HG02885 (cell line): Measurements from ENCODE around the gene ABLIM2.

ENCODE experiments used
- ATAC-seq: cut with Tn5 transposase; IDR thresholded peaks from one replicate; pipeline ENCODE4 v1.9.1; 2021; ENCODE audit warnings: mild to moderate bottlenecking; ENCODE audit not compliant: unreplicated experiment, poor library complexity

The ABLIM2 gene

DNA sequence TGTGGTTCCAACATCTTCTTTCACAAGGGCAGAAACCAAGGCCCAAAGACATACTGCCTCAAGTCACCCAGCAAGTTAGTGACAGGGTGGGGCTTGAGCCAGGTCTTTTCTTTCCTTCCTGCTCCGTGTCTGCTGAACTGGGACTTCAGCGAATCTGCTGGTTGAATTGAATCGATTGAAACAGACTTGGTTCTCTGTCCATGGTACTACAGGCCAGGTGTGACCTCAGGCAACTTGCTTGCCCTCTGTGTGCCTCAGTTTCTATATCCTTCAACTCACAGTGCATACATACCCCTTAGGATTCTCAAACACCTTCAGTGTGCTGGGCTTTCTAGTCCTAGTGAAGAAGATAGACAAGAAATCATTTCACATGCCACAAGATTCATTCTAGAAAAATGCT, 2.0 kb upstream of the ABLIM2 start:
- no peak for ATAC-seq

DNA sequence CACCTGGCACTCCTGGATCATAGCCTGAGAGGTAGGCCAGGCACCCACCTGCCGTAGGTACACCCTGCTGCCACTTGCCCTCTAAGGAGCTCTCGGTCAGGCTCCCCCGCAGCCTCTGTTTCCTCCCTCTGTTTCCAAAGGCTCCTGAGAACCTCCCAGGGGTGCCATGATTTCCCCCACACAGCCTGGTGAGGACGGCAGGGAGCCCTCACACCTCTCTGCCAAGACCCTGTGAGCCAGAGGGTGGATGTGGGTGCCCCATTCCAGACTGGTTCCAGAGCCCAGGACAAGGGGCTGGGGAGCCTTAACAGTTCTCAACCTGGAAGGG, 1.6 kb upstream of the ABLIM2 start:
- no peak for ATAC-seq

DNA sequence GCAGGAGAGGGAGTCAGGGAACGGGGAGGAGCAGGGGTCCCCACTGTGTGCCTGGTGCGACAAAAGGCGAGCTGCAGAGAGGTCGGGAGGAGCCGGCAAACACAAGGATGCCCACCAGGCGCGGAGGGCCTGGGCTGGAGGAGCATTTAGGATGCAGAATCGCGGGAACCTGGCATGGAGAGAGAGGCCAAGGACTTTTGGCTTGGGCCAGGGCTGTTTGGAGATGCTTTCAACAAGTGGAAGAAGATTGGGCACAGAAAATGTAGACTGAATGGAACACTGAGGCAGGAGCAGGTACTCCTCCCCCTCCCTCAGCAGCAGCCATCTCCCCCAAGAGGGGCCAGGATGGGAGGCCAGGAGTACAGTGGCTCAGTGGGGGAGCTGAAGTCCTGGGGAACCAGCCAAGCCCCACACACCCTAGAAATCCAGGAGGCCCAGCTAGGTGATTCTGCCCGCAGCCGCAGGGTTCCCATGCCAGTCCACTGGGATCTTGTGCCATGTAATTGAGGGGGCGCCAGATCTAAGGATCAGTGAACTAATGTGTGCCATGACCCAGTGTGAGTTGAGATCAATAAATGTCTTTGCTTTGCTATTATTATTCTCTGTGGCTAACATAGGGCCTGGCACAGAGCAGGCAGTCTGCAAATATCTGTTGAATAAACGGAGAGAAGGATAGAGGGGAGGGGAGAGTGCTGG, 1.1 kb upstream of the ABLIM2 start:
- ATAC-seq: no peak

DNA sequence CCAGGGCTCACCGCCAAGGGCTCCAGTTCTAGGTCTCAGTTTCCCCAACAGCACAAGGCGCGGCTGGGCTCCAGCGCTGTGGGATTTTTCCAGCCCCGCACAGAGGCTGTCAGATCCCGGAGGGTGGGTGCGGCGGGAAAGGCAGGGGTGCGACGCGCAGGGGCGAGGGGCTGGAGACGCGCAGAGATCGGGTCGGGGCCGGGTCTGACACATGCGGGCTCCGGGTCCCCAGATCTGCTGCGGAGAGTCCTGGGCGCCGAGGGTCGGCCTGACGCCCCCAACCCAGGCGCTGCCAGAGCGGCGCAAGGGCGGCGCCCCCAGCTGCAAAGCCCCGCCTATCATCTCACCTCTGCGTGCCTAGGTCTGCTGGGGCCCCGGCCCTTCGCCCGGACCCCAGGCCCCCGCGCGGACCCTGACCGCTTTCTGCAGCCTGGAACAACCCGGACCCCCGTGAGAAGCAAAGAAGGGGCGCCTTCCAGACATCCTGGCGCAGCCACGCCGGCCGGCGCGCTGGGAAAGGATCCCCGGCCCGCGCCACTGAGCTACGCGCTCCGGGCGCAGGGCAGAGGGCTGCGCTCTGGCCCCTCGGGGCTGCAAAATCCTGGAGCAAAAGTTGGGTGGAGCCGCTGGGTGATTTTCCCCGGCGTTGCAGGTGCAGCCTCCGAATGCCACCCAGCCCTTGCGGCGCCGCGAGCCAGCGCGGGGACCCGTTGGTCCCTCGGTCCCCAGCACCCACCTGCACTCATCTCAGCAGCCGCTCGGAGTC, 486 bp downstream of the ABLIM2 start:
- ATAC-seq: no peak

DNA sequence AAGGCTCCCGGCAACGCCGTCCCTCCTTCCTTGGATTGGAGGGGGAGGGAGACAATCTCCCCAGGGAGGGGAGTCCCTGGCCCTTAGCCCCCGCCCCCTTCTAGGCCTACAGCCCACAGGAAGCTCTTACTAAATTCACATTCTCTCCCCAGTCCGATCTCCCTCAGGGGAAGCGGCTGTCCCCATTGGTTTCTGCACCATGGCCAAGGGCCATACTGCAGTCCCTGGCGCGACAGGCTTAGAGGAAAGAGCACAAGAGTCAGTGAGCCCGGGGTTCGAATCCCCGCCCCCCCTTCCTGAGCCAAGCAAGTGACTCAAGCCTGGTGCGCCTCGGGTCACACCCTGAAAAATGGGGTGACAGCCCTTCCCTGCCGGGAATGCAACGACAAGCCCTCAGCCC, 1.1 kb downstream of the ABLIM2 start:
- no peak for ATAC-seq

DNA sequence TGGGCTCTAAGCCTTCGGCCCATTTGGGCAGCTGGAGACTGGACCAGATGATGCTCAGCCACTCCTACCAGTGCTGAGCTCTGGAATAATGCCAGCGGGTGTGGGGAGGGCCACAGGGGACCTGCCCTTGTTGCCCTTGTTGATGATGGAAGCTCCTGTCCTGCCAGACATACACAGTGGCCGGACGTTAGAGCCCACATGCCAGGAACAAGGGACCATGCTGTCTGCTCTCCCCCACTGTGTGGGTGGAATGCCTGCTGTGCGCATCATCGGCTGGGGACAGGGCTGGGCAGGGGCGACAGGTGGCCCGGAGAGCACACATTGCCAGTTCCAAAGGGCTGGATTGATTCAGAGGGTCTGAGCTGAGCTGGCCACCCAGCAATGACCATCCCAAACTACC, 2.0 kb downstream of the ABLIM2 start:
- ATAC-seq: no peak

DNA sequence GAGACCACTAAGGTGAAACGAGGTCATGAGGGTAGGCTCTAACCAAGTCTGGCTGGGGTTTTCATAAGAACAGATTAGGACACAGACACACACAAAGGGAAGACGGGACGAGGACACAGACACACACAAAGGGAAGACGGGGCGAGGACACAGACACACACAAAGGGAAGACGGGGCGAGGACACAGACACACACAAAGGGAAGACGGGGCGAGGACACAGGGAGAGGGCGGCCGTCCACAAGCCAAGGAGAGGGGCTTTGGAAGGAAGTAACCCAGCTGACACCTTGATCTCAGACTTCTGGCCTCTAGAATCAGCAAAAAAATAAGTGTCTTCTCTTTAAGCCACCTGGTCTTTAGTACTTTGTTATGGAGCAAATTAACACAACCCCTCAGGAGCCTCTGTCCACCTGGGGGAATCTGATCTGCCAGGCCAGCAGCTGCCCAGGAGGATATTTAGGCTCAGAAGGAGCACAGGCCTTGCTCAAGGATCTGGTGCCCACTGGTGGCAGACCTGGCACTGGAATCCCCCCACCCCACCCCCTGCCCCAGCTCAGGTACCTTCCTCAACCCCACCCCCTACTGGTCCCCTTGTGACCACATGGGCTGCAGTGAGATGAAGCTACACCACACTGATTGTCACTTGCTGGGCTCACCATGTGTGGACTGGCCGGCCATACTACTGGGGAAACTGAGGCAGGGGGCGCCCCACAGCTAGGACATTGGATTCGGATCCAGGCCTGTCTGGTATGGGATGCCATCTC, 2.8 kb downstream of the ABLIM2 start:
- no peak for ATAC-seq

DNA sequence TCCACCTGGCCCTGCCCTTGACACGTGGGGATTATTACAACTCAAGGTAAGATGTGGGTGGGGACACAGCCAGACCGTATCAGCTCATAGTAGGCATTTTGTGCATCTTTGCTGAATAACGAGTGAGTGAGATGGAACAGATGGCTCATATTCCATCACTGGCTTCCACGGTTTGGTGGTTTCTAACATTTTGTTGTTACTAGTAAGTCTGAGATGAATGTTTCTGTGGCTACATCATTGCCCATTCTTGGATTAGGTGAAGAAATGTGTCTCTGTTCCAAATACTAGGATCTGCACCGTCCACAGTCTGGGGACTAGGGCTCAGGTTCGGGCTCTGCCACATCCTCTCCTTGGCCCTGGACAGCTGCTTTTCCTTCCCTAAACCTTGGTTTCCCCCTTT, 3.6 kb downstream of the ABLIM2 start:
- ATAC-seq: no peak

DNA sequence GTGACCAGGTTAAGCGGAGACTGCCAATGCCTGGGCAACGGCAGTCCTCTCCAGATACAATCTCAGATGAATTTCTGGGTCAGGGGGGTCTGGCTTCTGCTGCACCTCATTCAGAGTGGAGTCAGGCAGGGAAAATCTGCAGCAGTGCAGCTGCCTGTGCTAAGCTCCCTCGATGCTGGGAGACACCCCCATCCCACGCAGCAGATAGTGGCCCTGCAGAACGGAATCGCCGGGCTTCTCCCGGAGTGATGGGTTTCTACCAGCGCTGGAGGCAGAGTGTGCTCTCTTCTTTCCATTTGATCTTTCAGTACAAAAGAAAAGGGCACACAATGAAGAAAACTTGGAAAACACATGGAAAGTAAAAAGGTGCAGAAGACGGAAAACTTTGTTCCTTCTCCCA, 5.2 kb downstream of the ABLIM2 start:
- ATAC-seq: no peak

DNA sequence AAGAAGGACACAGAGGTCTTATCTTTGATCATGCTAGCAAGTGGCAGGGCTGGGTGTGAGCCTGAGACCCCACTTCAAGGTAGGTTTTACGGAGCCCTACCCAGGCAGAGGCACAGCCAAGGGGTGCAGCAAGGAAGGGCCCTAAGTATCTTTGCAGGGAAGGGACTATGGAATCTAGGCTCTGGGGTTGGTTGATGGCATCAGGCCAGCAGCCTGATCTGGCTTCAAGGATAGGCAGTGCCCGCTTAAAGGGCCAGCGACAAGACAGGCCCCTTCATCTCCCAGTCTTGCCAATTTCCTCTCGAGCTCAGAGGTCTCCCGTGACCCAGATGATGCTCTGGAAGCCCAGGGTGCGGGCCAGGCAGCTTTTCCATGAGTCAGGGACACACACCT, 5.8 kb downstream of the ABLIM2 start:
- no peak for ATAC-seq

DNA sequence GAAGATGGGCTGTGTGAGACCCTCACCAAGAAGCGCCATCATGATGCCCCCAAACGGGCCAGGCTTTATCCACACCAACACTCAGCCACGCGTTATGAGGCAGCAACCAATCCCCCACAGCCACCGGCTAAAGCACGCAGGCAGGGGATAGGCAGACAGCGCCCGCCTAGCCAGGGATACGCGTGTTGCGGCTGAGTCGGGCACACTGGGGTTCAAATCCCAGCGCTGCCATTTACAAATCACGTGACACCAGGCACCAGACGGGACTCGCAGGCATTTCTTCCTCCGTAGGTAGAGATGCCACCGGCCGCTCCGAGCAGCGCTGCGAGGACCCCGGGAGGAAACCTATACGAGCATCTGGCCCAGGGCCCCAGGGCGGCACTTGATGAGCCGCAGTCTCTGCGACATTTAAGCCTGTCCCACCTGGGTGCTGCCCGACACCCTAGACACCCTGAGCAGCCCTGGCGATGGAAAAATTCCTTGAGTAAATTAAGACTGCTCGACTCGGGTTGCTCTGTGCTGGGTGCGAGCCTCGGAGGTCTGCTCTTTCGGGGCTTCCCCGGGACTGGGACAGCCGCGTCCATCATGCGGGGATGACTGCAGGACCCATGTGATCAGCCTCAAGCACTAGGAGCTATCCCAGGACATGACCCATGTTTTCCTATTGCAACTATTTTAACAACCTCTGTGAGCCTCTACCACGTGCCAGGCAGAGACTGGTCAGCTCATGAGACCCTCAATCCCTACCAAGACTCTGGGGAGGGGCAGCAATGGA, 6.3 kb downstream of the ABLIM2 start:
- ATAC-seq: no peak

DNA sequence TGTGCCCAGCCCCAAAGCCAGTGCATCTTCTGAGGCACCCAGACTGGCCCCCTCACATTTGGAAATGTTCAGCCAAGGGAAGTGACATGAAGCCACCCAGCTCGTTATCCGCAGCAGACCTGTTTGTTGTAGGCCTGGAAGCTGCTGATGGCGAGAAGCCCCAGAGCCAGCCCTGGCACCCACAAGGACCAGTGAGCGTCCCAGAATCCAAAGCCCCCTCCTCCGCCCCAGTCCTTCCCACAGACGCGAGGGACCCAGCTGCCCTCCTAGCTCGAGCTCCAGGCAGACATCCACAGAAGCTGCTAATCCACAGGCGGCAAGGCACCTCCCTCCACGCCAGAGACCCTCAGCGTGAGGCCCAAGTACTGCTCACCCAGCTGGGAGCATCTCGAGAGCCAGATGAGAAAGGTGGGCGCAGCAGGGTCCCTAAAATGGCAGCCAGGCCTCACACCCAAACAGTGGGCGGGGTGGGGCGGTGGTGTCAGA, 7.4 kb downstream of the ABLIM2 start:
- no peak for ATAC-seq

DNA sequence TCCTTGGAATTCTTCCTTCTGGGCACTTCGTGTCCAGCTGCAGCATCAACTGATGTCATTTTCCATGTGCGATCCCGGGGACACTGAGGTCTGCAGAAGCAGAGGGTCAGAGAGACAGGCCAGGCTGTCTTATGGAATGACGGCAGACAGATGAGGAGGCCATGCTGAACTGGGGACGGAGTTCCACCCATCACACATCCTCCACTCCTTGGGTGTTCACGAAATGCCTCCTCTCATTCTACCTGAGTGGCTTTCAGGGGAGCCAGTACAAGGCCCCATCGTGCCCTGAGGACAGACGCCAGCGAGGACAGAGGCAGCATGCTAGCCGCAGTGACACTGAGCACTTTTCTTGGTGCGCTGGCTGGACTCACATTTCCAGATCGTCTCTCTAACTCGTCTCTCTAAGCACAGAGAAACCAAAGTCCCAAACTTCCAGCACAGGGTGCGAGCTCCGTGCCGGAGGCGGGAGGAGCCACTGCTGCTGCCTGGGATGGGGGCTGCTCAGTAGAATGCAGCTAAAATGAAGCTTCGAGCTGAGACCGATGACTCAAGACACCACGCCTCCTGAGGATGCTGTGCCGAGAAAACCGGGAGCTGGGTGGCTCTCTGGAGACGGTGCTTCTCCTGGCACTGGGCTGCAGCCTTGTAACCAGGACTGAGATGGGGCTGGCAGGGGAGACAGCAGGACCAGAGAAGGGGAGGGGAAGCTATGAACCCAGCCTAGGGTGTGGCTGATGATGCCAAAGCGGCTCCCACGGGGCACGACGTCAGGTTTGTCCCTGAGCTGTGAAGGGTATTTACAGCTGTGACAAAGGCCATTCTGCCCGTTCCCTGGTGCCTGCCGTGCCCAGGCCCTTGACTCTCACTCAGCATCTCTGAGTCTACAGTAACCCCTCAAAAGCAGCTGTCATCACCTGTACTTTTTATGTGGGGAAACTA, 8.2 kb downstream of the ABLIM2 start:
- ATAC-seq: no peak

DNA sequence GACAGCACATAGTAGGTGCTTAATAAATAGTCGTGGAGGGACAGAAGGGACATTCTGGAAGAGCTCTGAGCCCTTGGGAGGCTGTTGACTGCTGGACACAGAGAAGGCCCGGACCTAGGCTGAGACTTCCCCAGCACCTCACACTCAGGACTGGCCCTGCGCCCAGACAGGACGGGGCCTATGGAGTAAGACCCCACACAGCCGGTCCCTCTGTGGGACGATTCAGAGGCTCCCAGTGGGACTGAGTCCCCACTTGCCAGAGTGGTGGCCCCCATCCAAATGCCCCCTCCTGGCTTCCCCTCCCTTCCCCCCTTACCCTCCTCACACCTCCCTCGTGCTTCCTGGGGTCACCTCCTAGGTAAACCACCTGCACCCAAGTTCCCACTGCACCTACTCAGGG, 8.9 kb downstream of the ABLIM2 start:
- no peak for ATAC-seq

DNA sequence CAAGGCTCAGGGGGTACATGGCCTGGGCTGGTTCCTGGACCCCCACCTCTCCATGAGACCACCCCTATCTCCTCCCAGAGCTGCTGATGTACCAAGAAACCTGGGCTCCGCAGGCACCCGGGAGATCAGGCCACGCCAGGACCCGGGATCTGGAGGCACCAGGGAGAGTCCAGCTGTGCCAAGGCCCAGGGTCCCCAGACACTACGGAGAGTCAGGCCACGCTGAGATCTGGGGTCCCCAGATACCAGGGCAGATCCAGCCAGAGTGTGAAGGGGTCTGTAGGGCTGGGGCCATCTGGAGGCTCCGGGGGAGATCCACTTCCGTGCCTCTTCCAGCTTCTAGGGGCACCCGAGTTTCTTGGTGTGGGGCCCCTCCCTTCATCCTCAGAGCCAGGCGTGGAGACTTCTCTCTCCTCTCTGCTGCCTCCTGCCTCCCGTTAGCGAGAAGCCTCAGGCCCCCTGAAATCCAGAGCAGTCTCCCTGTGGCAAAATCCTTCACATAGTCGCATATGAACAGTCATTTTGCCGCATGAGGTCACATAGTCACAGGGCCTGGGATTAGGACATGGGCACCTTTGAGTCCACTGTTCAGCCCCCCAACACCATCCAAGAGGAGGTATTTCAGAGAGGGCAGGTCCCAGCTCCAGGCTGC, 9.7 kb downstream of the ABLIM2 start:
- ATAC-seq: no peak

DNA sequence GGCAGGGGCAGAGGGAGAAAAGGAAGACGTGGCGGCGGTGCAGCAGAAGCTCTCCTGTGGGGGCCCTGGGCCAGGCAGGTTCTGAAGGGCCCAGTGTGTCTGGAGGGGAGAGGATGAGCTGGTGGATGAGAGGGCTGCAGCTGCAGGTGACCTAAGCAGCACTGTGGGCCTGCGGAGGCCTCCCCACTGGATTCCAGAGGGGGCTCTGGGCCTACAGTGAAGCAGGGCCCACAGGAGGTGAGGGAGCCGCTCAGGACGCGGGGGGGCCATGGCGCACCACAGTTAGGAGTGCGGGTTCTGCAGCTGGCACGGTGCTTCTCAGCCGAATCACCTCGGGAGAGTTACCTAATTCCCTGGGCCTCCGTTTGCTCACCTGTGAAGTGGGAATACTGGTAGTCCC, 10.5 kb downstream of the ABLIM2 start:
- ATAC-seq: no peak

DNA sequence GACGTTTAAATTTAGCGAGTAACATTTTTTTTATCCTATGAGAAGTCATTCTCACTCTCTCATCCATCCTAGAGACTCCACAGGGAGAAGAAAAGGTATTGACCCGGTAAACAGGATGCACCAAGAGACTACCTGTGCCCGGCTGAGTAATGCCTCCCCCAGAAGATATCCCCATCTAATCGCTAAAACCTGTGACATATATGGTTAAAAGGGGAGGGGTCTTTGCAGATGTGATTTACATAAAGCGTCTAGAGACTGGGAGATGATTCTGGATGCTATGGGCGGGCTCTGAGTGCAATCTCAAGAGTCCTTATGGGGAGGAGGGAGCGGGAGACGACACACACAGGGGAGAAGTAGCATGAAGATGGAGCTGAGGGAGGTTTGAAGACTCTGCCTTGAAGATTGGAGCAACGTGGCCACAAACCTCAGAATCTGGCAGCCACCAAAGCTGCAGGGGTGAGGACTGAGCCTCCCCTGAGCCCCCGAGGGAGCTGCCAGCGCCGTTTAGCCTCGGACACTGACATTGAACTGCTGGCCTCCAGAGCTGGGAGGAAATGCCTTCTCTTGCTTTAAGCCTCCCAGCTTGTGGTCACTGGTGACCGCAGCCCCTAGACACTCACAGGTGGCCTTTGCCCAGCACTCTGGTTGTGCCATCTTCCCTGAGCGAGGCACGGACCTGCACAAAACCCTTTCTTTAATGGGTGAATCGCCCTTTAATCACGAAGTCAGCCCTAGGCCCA, 11.2 kb downstream of the ABLIM2 start:
- ATAC-seq: no peak

DNA sequence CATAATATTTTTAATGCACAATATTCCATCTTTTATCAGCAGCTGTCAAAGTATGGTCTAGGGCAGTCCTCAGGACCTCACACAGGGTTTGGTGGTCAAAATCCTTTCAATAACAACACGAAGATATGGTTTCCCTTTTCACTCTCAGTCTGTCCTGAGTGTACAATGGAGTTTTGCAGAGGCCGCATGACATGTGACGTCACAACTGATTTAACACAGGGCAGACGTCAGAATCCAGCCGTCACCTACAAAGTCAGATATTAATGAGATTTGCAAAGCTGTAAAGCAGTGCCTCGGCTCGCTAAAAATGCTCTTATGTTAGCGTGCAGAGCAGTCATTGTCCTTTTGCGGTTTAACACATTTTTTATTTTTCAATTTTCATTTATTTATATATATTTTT, 12.5 kb downstream of the ABLIM2 start:
- no peak for ATAC-seq
